Epithelial cell of esophagus (primary cell): ENCODE measurements around the gene YIPF2.

Source experiments
- DNase-seq: peaks from one replicate; pipeline ENCODE4 v3.0.0; 2010; ENCODE audit warnings: low read depth
- H3K4me3 ChIP-seq: 2 replicates; pipeline ENCODE4 v1.5.1; 2011; ENCODE audit warnings: mild to moderate bottlenecking, low read length, control low read depth
- CTCF ChIP-seq: IDR thresholded peaks from 2 replicates; pipeline ENCODE4 v1.5.1; 2011; ENCODE audit warnings: low read depth, mild to moderate bottlenecking, low read length, control low read depth, inconsistent platforms; ENCODE audit not compliant: insufficient read depth; ENCODE audit errors: missing control alignments

YIPF2 gene

DNA sequence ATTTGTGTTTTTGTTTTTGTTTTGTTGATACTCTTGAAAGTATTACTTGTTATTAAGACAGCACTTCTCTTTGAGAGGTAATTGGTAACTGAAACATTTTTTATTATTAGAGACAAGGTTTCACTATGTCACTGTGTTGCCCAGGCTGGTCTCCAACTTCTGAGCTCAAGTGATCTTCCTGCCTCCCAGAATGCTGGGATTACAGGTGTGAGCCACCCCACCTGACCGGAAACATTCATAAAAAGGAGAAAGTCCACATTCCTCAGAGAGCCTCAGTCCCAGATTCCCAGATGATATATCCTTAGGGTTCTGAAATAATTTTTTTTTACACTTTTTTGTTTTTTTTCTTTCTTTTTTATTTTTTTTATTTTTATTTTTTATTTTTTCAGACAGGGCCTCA, 54.4 kb downstream of the YIPF2 start:
- no peak overlapping the region for H3K4me3 ChIP-seq
- no peak for DNase-seq
- TF ChIP-seq CTCF, result no peak

DNA sequence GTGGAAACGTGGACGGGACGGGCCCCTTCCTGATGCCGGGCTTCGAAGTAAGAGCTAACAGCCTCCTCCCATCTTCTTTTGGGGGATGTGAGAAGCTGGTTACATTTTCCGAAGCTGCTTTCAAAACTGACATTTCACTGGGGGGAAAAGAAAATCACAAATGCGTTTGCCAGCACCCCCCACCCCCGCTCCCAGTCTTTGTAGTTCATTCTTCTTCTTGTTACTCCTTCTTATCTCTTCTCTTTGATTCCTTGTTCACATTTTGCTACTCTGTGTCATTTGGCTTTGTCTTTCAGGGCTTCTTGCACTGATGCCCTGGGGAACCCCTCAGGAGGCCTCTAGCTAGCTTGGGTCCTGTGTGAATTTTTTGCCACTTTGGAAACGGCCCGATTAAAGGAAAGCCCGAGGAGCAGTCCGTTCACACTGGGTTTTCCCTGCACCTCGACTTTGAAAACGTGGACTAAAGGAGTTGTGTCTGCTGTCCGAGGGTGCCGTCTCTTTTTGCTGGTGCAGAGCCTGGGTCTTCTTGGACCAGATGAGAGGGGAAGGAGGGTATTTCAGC, 55.8 kb downstream of the YIPF2 start:
- TF ChIP-seq CTCF, result no peak
- no peak for DNase-seq
- H3K4me3 ChIP-seq, result peak overlapping the region; percentile 83
